H7 (cell line): ENCODE measurements around the gene ANKH. TPM values are rescaled to one million over a fixed set of nuclear protein-coding genes. Genes with fewer than 3 reads are reported as not detected.
"Not testable (repeated sequence)": the region's sequence is repeated elsewhere in the genome, so short reads cannot be mapped to it uniquely, and the experiment has no call there.

ENCODE experiments used
- DNase-seq: peaks from one replicate; pipeline ENCODE4 v3.0.0; 2012
- H3K27me3 ChIP-seq: 2 replicates; pipeline ENCODE4 v1.6.0; 2011; ENCODE audit warnings: mild to moderate bottlenecking, low read length; ENCODE audit not compliant: control insufficient read depth, insufficient read depth
- H3K36me3 ChIP-seq: replicated peaks from 2 replicates; pipeline ENCODE4 v1.5.1; 2011; ENCODE audit warnings: low read length; ENCODE audit not compliant: control insufficient read depth, insufficient read depth
- H3K4me3 ChIP-seq: 2 replicates; pipeline ENCODE4 v1.5.1; 2011; ENCODE audit warnings: low read depth, mild to moderate bottlenecking, control low read depth, low read length, moderate library complexity; ENCODE audit not compliant: insufficient read depth
- total RNA-seq: library from RNA; depleted of rRNA; stranded (reverse); fragments of >200 nt; shearing (Covaris generic); gene quantifications from 2 replicates; pipeline ENCODE4 v1.2.3, GENCODE V29; 2014

ANKH gene
- total RNA-seq, 1 experiment from 2014 or later: 6.5 TPM

DNA sequence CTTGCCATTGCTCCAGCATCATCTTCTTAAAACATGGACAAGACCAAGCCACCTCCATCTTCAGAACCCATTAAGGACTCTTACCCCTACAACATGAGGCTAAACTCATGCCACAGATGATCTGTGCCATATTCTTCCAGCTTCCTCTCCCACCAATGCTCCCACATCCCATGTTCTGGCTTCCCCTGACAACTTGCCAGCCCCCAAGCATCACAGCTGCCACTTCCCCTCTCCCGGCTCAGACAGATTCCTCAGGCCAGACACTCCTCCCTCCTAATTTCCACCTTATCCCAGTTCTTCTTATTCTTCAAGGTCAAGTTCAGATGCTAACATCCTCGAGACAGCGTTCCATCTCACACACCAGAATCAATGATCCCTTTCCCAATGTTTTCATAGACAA, 57.8 kb downstream of the ANKH start:
- Histone ChIP-seq H3K27me3 (no peaks in the 10 kb centered on the region), H3K4me3 (no peak overlapping the region), H3K36me3 (no peaks in the 10 kb centered on the region)
- DNase-seq: no peak

DNA sequence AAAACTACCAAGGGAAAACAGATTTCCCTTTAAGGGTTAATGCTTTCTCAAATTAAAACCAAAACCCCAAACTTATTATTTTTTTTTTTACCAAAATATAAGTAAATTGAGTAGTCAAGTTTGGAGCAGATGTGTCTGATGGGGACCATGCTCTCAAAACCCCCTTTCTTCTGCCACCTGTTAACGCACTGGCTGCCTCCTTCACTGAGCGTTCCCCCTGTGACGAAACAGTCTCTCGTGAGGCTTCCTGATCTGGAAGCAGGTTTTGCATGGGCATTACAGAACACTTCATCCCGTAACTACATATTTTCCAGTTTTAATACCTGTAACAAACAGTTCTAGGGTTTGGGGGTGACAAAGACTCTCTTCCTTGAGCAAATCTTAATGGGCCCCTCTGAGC, 59.4 kb downstream of the ANKH start:
- no peak overlapping the region for H3K4me3 ChIP-seq
- H3K36me3 ChIP-seq: no peaks in the 10 kb centered on the region
- DNase-seq: no peak
- H3K27me3 ChIP-seq: no peaks in the 10 kb centered on the region

DNA sequence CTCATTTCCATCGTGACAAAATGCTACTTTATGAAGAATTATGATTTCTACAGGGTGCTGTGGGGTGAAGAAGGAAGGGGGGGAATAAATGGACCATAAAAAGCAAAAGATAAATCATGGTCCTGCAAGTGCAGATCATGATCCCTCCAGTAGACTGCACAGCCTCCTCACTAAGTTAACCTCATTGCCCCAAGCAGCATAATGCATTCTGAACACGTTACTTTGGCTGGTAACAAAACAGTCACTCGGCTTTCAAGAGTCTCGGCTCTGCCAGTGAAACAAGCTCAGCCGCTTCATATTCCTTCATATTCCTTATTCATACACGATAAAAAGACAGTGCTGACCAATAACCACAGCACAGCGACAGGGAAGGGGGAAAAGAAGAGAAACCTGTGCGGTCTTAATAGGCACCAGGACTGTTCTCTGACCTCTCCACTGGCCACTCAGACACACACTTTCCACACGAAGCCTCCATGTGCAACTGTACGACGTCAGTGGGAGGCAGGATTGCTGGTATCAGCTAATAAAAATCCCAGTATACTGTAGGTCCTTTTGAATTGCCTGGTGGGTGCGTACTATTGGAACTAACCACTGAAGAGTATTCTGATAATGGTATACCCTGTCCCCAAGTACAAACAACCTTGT, 60.5 kb downstream of the ANKH start:
- no peaks in the 10 kb centered on the region for H3K27me3 ChIP-seq
- H3K36me3 ChIP-seq: no peaks in the 10 kb centered on the region

DNA sequence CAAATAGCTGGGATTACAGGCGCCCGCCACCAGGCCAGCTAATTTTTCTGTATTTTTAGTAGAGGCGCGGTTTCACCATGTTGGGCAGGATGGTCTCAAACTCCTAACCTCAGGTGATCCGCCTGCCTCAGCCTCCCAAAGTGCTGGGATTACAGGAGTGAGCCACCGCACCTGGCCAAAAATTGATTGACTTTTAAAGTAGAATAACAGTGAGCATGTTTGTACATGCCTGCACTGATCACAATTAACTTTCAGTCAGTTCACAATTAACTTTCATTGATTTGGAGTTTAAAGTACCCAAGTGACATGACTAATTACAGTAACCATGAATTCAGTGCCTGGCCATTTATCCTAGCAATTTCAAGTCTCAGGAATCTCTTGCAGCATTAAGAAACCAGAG, 61.3 kb downstream of the ANKH start:
- no peaks in the 10 kb centered on the region for H3K36me3 ChIP-seq
- no peak for DNase-seq
- no peak overlapping the region for H3K4me3 ChIP-seq
- no peaks in the 10 kb centered on the region for H3K27me3 ChIP-seq

More for the DNA sequence above, 60.5 kb downstream of the ANKH start:
- no peak for DNase-seq
- no peak overlapping the region for H3K4me3 ChIP-seq

DNA sequence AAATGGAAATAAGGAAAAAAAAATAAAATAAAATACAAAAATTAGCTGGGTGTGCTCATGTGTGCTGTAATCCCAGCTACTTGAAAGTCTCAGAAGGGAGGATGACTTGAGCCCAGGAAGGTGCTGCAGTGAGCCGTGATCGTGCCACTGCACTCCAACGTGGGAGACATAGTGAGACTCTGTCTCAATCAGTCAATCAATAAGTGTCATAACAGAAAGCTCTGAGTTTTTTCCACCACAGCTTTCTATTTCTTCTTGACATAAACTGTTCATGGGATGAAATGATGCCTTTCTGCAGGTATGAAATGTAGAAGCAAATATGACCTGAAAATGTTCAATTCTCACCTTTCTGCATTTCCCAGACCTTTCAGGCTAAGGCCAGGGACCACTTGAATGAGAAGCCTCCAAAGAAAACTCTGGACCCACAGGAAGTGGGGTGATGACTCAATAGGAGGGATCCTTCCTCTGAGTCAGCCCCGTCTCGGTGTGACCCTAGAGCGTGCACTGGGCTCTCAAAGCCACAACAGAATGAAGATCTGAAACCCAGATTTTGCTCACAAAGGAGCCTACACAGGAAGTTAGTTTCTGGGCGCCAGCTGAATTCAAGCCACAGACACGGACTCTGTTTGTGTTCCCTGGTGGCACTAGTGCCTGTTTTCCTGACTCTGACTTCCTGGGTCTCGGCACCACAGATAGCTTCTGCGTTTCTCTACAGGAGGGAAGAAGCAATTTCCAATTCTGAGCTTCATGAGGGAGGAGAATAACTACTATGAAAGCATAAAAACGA, 62.0 kb downstream of the ANKH start:
- DNase-seq: no peak
- H3K27me3 ChIP-seq: no peaks in the 10 kb centered on the region
- H3K36me3 ChIP-seq: no peaks in the 10 kb centered on the region
- no peak overlapping the region for H3K4me3 ChIP-seq

DNA sequence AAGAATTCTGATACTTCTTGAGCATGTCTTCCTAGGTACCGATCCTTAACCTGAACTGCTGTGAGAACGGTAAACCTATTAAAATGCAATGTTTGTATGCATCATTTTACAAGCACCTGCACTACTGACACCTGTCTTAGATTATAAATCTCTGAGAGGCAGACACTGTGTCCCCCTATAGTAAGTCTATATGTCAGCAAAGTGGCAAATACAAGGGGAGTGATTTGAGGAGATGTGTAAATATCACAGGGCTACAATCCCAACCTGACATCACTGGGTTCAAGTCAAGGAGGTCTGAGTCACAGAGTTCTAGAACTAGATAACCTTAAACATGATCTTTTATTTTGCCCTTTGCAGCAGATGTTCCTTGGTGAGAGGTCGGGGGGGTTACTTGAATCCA, 64.1 kb downstream of the ANKH start:
- H3K4me3 ChIP-seq: no peak overlapping the region
- H3K27me3 ChIP-seq: no peaks in the 10 kb centered on the region
- H3K36me3 ChIP-seq: no peaks in the 10 kb centered on the region
- no peak for DNase-seq

DNA sequence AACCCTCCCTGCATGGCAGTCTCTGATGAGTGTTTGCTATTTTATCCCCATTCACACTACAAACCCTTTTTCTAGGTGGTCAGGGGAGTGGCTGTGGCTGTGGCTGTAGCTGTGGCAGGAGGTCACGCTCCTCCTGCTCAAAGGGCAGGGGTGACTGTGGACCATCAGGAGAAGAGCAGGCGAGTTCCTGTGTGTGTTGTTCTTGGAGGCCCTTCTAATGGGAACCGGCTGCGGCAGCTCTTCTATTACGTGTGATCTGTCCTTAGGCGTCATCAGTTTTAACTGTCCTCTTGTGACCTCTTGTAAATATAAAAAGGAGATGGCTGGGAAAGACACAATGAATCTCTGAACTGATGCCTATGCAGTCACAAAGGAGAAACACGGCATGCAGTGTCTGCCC, 65.1 kb downstream of the ANKH start:
- no peaks in the 10 kb centered on the region for H3K36me3 ChIP-seq
- no peak overlapping the region for H3K4me3 ChIP-seq
- DNase-seq: no peak
- no peaks in the 10 kb centered on the region for H3K27me3 ChIP-seq

DNA sequence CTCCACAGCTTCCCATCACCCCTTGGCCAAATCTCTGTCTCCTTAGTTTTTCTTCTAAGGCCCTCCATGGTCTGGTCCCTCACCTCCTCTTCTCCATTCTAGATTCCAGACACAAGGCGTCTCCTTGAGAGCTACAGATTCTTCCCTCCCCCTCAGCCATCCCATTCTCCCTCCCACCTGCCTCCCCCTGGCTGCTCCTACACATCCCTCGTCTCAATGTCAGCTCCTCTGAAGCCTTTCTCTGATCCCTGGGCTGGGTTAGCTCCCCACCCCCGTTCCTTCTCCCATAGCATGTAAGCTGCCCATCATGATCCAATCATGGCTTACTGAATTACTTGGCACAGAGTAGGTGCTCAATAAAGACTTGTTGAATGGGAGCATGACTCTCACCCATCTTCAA, 69.0 kb downstream of the ANKH start:
- DNase-seq: no peak
- no peak overlapping the region for H3K4me3 ChIP-seq
- H3K27me3 ChIP-seq: no peaks in the 10 kb centered on the region
- no peaks in the 10 kb centered on the region for H3K36me3 ChIP-seq

DNA sequence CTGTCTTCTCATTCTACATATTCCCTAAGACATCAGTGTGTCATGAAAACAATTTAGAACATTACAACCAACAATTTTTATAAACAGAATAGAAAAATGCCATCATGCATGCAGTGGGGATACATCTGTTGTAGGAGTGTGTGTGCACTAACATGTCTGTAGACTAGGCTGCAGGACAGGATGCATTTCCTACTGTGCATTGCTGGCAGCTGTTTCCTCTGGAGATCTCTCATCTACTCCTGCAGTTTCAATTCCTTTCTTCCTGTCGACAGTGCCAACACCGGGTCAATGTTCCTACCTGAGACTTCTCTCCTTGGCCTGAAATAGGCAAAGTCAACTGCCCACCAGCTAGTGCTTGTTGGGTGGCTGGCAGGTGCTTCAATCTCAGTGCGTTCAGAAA, 69.8 kb downstream of the ANKH start:
- no peak overlapping the region for H3K4me3 ChIP-seq
- no peaks in the 10 kb centered on the region for H3K36me3 ChIP-seq
- DNase-seq: no peak
- no peaks in the 10 kb centered on the region for H3K27me3 ChIP-seq

DNA sequence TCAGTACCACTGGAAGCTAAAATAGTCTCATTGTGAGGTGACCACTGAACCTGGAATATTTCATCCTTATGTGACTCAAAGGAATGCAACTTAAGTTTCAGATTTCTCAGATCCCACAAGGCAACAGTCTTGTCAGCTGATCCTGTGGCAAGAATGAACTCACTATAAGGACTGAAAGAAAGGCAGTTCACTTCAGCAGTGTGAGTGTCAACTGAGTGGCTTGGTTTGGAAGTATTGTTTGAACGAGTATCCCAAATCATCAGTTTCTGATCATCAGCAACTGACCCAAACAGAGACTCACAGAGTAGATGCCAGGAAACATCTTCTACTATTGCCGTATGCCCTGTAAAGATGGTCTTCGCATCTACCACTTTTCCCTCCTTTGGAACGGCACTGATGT, 74.2 kb downstream of the ANKH start:
- H3K4me3 ChIP-seq, DNase-seq, H3K27me3 ChIP-seq, H3K36me3 ChIP-seq: not testable (repeated sequence)

DNA sequence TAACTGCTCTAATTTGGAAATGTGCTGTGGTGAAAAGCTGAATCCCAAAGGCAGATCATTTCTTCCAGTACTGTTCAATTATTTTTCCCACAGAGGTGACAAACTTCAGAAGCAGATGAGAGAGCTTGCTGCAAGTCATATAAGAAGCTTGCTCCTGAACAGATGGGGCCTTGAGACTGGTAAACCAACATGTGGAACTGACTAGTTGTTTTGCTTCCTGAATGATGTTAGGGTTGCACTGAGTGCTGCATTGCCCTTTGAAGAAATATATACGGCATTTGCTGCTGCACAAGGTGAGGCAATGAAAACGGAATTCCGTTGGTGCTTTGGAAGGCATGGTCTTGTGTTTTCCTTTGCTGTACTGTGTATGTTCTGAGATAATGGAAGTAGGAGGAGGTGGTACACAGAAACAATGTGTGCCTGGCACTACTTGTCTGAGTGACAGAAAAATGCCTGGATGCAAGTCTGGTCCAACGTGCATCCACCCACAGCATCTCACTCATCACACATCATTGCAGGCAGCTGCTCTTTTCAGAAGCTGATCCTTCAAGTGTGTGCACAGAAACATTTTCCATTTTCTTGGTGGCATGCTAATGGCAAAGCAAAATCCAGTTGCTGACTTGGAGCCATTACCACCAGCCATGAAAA, 76.9 kb downstream of the ANKH start:
- no peak for DNase-seq
- Histone ChIP-seq H3K4me3 (no peak overlapping the region), H3K27me3 (no peaks in the 10 kb centered on the region), H3K36me3 (no peaks in the 10 kb centered on the region)

DNA sequence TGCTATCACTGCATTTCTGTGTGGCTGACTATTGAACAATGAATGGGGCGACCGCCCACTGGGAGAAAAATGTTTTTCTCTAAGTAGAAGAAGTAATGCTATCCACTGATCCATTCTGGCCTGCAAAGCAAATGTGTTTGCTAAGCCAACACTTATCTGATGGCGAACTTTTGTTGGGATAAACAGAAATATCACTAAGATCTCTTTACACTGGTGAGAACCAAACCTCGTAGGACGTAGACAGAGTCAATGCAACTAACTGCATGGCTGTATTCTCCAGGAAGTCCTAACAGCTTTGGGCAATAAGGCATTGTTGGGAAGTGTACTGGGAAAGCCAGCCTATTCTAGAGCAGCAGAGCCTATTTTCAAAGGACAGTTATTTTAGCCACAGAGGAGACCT, 77.7 kb downstream of the ANKH start:
- DNase-seq: no peak
- H3K4me3 ChIP-seq: no peak overlapping the region
- H3K36me3 ChIP-seq: no peaks in the 10 kb centered on the region
- H3K27me3 ChIP-seq: no peaks in the 10 kb centered on the region

DNA sequence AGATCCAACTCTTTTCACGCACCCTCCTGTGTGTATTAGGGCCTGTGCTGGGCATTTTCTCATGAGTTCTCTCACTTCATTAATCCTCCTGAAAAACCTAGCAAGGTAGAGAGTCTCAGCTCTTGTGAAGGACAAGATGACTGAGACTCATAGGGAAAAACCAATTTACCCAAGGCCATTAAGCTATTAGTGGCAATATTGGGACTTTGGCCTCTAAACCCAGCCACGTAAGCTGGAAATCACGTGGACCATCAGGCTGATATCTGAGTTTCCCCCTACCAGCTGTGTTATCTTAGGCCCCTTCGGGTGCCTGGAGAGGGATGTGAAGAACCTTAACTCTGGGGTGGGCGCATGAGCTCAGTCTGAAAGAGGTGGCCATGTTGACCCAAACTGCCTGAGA, 80.7 kb downstream of the ANKH start:
- no peaks in the 10 kb centered on the region for H3K27me3 ChIP-seq
- no peak for DNase-seq
- H3K4me3 ChIP-seq: no peak overlapping the region
- H3K36me3 ChIP-seq: no peaks in the 10 kb centered on the region

DNA sequence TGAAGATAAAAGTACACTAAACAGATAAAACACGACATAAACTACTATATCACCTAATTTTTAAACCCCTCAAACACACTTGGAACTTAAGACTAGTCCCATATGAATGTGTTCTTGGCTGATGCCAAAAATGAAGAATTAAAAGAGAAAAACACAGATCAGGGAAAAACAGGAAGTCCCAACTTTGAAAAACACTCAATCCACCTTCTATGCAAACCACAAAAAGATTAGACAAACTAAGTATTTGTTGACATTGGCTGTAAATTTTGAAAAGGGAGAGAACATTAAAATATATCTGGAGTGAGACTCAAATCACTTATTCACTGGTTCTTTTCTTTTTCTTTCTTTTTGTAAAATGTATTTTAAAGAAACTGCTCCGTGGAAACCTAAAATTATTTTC, 81.4 kb downstream of the ANKH start:
- Histone ChIP-seq H3K4me3 (no peak overlapping the region), H3K36me3 (no peaks in the 10 kb centered on the region), H3K27me3 (no peaks in the 10 kb centered on the region)
- no peak for DNase-seq
